Measurements from ENCODE around the gene DMD.
"Not testable (repeated sequence)": the region's sequence is repeated elsewhere in the genome, so short reads cannot be mapped to it uniquely, and the experiment has no call there.

The DMD gene

DNA sequence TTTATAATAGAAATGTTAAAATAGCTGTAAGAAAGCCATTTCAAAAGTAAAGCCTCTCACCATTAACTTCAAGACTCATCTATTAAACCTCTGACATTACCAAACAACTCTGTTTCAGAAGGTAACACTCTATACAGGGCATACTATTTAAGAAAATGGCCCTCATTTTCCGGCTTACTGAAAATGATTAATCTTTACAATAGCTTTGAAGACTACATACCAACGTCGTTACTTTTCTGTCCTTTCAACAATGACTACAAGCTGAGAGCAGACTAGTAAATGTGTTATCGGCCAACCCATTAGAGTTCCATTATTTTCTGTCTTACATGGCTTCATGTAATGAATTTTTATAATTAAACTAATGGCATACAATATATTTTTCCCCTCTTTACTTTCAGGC is 1545.9 kb downstream of the DMD start:
- no peak for DNase-seq

DNA sequence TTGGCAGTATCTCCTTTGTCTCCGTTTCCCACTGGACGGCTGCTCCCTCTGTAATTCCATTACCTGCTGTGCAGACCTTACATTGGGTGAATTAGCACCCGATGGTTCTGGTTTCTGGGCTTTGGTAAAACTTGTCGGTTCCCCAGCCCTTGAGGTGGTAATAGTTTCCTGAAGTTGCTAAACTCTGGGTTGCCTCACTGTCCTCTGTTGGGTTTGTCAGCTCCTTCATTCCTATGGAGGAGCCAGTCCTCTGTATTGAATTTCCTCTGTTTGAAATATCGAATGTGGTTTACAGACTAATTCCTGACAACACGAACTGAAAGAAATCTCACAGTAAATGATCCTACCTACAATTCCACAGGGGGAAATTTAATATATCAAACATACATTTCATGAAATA is 1548.2 kb downstream of the DMD start:
- DNase-seq, result no peak

DNA sequence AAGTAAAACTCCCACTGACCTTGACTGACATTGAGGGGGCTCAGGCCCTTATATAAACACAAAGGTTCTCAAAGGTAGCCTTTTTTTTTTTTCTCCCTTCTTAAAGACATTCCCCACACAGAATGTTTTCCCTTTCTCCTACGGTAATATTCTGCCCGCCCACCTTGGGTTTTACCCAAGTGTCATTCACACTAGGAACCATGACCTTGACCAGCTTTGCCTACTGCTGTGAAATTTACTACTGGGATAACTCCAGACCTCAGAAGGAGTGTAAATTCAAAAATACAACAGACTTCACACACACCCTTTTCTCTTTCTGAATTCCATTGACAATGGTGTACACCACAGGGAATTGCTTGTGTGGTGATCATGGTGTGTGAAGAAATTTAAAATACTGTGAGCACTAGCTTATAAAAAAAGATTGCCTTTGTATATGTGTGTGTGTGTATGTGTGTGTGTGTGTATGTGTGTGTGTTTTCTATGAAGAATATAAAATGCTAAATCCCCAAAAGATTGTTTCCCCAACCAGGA is 1550.0 kb downstream of the DMD start:
- no peak for DNase-seq

DNA sequence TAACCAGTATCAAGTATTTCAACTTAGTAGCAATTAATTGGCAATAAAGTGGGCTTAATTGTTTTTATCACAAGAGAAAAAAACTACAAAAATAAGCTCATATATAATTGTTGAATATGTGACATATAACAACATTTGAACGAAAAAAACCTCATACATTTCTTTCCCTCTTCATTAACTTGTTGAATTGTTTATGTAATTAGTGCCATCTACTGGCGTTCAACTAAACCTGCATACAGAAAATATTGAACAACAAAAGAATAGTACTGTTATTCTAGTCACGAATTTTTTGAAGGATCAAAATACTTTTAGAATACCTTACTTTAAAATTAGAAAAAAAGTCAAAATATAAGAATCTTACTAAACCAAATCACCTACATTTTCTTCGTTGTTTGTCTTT is 1553.0 kb downstream of the DMD start:
- DNase-seq, result peak; percentile 11

DNA sequence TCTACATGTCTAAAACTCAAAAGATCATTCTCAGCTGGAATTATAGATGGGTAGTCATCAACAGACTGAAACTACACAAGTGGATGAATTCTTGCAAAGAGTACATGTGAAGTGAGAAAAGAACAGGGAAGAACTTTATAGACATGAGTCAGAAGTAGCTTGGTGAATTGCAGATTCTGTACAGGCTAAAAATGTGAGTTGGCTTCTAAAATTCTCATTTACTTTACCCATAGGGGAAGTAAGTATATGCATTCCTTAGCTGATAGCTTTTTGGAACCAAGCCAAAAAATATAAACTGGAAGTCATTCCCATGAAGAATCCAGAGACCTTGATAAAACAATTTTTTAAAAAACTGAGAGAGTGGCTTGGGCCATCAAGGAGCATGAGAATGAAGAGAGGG is 1555.3 kb downstream of the DMD start:
- DNase-seq, result no peak

DNA sequence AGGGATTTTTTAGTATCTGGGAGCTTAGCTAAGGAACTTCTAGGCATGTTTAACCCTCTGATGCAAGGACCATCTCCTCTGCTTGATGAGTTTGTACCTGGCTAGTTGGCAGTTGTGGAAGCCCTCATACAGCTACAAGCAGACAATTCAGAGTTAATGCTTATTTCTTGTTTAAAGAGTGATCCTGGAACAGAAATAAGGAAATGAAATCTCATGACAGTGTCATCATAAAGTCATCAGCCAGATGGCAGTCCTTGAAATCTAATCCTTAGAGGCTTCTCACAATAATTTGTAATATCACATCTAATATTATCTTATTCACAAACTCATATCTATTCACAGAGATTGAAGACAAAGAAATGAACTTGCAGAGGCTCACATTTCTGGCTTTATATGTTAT is 1557.9 kb downstream of the DMD start:
- no peak for DNase-seq

DNA sequence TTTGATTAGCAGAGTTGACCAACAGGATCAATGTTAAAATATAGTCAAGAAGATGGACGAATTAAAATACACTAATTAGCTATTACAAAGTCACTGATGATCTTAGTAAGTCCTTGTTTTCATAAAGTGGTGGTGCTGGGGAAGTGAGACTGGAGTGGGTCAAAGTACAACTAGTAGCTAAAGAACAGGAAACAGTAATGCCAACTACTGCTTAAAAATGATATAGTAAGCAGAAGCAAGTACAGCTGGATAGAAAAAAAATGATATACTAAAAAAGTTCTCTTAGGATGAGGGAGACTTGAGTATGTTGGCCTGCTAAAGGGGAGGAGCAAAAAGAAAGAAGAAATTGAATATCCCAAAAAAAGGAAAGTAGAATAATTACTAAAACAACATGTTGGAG is 1558.7 kb downstream of the DMD start:
- no peak for DNase-seq

DNA sequence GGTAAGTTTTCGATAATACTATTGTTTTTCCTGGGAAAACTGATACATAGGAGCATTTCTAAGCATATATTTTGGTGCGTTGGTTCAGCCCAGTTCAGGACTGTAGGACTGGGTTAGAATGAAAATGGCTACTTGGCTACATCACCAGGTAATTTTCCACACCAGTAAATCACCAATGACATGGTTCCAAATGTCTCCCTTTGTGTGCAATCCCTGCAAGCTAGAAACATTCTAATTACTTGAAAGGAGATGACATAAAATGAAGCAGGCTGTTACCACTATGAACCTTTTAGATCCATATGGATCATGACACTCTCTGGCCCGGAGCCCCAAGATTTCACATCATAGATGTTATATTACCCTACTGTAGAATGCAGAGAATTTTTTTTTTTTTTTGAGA is 1562.1 kb downstream of the DMD start:
- DNase-seq, result no peak

DNA sequence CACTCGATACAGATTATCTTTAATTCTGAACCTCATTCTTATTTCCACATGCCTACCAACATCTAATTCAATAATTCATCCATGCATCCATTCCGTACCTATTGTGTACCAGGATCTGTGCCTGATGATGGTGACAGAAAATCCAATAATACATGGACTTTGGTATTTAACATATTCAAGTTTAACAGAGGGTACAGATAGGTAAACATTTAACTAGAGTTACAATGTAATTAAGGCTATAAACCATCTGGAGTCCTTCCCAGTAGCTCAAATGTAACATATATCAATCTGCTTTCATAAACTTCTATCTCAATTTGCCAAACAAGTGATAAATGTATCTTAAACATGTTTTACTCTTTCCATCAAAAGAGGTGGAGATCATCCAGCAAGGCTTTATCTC is 1578.0 kb downstream of the DMD start:
- no peak for DNase-seq

DNA sequence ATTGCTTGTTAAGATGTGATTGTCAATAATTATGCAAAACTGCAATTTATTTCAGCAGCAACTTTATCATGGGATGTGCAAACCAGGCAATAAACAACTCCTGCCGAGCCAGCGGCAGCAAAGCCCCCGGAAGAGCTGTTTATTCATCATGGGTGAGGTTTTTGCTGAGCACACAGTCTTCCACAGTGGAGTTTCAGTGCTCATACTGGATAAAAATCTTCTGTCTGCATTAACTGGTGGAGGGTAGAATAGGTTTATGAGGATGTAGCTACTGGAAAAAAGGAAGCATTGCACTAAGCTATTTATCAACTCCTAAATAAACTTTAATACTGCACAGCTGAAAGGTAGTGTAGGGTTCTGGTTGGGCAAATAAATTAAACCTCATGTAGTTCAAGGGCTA is 1582.2 kb downstream of the DMD start:
- DNase-seq, result no peak

DNA sequence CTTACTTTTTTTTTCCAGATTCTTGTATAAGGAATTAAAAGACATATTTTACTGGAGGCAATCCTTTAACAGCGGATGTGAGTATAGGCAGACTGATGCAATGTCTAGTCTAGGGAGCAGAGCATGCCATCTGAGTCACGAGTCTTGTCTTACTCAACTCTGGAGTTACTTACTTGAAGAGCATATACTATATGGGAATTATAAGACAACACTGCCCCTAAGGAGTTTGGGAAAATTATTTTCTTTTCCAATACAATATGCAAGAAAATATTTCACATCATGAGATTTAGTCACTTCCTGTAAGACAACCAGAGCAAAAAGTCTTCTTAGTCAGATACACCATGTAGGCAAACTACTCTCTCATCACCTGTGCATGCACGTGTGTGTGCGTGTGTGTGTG is 1602.2 kb downstream of the DMD start:
- DNase-seq, result no peak

DNA sequence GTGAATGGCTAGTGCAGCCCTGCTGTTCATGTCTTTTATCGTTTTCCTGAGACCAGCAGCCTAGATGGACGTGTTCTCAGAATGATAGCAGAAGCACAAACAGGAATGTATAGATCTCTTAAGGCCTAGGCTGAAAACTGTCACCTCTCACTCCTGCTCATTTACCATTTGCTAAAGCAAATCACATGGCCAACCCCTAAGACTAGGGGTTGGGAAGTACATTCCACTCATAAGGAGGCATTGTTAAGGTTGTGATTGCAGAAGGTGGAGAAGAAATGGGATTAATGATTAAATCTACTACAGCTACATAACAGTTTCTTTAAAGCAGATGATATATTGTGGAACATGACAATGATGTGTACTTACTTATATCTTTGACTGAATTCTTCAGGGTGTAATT is 1602.7 kb downstream of the DMD start:
- no peak for DNase-seq

DNA sequence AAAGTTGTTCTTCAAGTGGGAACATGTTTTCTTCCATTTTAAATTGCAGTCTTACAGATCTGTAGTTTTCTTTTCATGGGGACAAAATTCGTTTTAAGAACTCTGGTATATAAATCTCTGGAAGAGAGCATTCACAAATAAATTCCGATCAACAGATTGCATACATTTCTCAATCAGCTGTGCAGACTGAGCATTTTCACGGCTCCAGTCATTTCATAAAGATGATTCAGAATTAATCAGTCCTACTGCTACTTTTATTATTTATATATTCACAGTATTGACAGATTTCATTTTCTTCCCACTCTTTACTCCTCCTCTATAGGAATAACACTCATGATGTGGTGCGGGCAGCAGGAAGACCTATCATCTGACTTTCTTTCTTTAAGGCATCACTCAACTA is 1604.6 kb downstream of the DMD start:
- no peak for DNase-seq

DNA sequence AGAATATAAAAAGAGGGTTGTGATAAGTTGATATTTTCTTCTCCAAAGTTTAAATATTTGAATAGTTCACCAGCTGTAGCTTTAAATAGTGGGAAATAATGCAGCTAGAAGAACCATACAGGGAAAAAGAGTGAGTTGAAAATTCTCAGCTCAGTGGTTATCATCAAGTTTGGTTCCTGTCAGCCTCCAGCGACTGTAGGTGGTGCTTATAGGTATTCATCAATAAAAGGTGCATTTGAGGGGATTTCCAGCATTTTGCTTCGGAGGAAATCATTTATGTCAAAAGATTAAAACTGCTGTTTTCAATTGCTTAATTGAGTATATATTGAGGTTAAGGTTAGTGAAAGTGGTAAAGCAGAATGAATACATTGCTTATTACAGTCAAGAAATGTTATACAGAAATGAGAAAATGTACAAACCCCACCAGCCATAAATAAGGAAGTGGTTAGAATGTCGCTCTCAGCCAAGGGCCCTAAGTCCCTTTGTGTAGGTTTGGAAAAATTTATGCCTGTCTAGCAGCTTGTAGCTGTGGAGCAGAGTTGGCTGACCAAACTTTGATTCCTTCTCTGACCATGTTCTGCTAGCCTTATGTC is 1606.6 kb downstream of the DMD start:
- DNase-seq, result no peak

DNA sequence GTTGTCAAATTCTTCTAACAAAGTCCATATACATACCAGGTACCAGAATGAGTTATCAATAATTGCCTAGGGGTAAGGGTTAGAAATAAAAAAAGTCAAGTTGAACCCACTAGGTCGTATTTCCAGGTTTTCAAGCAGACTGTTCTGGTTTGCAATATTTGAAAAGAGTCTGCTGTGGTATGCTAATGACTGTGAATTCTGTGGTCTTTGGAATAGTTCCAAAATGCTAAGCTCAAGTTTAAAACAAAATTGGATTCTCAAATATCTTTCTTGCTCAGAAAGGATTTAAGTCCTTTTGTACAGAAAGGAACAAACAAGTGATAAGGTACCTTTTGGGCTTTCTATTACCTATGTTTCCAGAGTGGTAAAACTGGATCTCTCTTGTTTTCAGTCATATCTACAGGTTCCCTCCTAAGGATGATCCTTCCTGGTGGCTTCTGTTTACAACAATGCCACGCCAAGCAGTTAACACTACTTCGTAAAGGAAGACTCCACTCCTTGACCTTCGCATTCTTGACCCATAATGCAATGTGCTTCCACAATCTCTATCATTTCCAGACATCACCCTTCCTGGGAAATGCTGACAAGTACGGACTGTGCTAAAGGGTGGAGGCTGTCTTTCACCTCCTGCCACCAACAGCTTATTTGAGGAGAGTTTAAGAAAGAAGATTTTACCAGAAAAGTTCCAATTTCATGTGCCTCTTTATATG is 1607.8 kb downstream of the DMD start:
- DNase-seq, result no peak

DNA sequence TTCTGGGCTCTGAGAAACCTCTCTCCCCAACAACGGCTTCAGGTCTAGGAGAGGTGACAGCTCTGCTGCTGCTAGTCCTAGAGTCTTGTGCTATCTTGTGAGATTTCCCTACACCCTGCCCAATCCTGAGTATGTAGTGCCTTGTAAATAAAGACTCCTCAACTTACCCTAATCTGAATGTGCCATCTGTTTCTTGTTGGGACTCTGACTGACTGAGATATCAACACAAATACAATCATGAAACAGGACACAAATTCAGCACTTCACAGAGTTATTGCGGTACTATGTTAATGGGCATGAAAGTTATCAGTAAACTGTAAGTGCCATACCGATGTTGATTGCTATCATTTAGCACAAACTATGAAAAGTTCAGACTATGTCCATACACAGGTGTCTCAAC is 1610.5 kb downstream of the DMD start:
- no peak for DNase-seq

DNA sequence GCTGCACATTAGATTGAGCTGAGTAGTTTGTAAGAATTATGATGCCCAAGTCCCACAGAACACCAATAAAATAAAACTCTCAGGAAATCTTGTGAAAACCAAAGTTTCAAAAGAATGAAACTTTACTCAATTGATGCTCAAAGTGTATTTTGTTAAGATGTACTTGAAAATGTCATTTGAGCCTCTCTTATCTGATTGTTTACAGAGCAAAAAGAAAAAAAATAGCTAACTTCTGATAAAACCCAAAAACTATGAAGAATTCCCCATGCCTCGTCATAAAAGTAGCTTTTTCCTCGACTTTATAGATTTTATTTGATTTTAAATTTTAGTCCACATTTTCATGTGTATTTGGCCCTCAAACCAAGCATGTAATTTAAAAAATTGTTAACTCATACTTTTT is 1618.0 kb downstream of the DMD start:
- no peak for DNase-seq

DNA sequence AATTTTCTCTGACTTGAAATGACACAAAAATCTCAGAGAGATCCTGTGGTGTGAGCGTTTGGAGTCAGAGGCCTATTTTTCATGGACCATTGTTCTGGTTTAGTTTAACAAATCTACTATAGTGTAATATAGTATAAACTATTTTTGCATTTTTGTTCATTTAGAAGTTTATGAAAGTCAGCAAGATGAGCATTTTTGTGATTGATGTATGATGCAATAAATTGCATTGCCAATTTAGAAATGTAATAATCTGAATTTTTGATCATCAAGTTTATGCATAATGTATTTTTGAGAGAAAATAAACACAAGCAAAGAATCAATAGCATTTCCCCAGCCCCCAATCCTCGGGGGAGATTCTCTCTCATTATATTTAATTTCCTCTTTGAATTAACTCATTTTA is 1620.0 kb downstream of the DMD start:
- DNase-seq, result no peak

DNA sequence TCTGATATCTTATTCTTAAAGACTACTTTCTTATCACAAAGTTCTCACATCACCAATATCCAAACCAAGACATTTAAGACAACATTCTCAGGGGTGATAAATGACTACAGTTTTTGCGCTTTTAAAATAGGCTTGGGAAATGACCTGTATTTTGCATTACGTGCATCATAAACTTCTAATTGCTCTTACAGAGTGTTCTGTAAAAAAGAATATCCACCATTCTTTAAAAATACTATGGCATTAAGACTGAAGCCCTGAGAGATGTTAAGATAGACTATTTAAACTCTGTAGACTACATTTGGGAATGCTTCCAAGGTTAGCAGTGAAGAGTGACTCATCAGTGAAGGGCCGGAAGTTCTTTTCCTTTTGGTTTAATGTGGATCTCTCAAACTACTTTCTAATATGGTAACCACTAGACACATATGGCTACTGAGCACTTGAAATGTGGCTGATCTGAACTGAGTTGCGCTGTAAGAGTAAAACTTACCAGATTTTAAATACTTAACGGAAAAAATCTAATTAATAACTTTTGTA is 1620.7 kb downstream of the DMD start:
- no peak for DNase-seq

DNA sequence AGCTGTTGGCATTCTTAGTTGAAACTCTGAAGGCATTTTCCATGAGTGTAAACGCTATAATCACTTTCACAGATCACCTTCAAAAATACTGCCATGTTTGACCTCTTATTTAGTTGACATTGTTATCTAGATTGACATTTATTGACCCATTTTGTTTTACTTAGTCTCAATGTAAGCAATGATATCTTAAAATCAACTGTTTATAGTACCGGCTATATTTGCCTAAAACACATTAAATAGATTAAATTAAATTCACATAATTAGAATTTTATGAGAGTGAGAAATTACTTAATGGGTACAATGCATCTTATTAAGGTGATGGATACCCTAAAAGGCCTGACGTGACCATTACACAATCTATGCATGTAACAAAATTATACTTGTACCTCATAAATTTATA is 1621.8 kb downstream of the DMD start:
- DNase-seq, result no peak

DNA sequence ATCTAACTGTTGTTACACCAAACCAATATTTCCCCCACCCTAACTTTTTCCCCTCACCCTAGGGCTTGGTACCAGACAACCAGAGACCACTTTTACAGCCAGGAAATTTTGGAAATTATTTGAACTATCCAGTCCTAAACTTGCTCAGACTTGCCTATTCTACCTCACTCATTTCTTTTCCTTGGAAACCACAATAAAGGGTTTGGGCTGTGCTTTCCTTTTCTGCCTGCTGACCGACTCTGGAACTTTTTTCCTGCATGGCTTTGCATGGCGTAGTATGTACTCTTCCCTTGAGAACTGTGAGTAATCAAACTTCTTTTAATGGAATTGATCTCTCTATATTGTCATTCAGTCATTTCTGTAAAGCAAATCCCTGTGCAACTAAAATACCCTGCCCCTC is 1623.0 kb downstream of the DMD start:
- no peak for DNase-seq

DNA sequence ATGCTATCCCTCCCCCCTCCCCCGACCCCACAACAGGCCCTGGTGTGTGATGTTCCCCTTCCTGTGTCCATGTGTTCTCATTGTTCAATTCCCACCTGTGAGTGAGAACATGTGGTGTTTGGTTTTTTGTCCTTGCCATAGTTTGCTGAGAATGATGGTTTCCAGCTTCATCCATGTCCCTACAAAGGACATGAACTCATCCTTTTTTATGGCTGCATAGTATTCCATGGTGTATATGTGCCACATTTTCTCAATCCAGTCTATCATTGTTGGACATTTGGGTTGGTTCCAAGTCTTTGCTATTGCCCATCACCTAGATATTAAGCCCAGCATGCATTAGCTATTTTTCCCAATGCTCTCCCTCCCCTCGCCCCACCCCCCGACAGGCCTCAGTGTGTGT is 1627.5 kb downstream of the DMD start:
- not testable (repeated sequence) for DNase-seq

DNA sequence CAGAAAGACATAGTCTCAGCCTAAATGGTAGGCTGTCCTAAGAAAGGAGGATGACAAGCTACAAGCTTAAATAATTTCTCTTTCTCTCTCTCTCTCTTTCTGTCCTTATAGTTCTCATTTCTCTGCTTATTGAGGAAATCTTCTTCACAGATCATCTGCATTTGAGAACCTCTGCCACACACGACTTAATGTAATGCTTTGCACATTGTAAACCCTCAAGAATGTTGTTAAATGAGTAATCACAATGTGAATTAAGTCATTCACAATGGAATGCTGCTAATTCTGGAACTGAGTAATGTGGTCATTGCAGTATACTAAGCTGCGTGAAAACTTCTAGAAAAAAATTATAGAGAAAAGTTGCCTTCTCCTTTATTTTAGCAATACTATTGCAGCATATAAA is 1630.6 kb downstream of the DMD start:
- DNase-seq, result no peak

DNA sequence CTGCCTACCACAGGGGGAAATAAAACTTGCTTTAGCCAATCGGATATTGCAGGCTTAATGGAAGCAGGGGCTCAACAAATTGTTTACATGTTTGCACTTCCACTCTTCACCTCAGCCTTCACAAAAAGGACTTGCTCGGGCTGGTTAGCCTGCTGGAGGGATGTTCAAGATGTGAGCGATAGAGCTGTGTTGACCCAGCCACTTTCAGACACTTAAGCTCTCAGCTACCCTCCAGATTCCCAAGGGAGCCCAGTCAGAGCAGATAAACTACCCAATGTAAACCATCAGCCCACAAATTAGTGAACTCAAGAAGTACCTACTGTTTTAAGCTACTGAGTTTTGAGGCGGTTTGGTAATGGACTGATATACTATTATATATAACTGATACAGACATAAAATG is 1631.1 kb downstream of the DMD start:
- DNase-seq, result no peak

DNA sequence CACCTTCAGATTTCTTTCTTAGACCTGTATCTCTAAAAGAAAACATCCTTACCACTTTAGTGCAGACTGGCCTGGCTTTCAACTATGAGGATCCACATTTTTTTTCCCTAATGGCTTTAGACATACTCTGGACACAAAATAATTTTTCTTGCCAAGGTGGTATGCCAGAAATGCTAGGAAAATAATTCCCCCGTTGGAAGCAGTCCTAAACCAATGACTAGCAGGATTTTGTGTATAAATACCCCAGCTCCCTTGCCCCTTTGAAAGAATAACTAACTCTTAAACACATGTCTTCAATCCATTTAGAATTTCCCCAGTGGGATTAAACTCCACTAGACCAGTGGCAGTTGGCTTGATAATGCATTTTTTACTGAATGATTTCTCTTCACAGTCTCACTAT is 1639.0 kb downstream of the DMD start:
- DNase-seq, result no peak
